Astrocyte (in vitro differentiated cells and primary cell): ENCODE data around the gene TPPP2. TPM values are rescaled to one million over a fixed set of nuclear protein-coding genes. Genes with fewer than 3 reads are reported as not detected.

Experiments used
- DNase-seq: peaks from one replicate; pipeline ENCODE4 v3.0.0-alpha.2; 2010; ENCODE audit warnings: low read depth
- FAIRE-seq: peaks from 2 replicates; lab custom pipeline; 2011; peaks lifted over from hg19 to GRCh38; lab: Jason Lieb, UNC
- H2AFZ ChIP-seq: 2 replicates; pipeline ENCODE4 v1.6.0; 2012; ENCODE audit warnings: low read depth, low read length, inconsistent platforms
- H3K27ac ChIP-seq: 2 replicates; pipeline ENCODE4 v1.5.1; 2011; ENCODE audit warnings: low read depth, low read length, inconsistent platforms
- H3K27me3 ChIP-seq: 2 replicates; pipeline ENCODE4 v1.6.0; 2011; ENCODE audit warnings: low read length, inconsistent platforms; ENCODE audit not compliant: insufficient read depth
- H3K36me3 ChIP-seq: 2 replicates; pipeline ENCODE4 v1.5.1; 2011; ENCODE audit warnings: low read length, inconsistent platforms; ENCODE audit not compliant: insufficient read depth
- H3K4me1 ChIP-seq: 2 replicates; pipeline ENCODE4 v1.5.1; 2011; ENCODE audit warnings: low read length, inconsistent platforms; ENCODE audit not compliant: insufficient read depth
- H3K4me2 ChIP-seq: 2 replicates; pipeline ENCODE4 v1.6.0; 2012; ENCODE audit warnings: low read length, inconsistent platforms
- H3K4me3 ChIP-seq: 2 replicates; pipeline ENCODE4 v1.5.1; 2011; ENCODE audit warnings: low read depth, mild to moderate bottlenecking, low read length, inconsistent platforms; ENCODE audit not compliant: insufficient read depth
- H3K79me2 ChIP-seq: 2 replicates; pipeline ENCODE4 v1.6.0; 2012; ENCODE audit warnings: mild to moderate bottlenecking, low read length, inconsistent platforms; ENCODE audit not compliant: insufficient read depth
- H3K9ac ChIP-seq: 2 replicates; pipeline ENCODE4 v1.6.0; 2012; ENCODE audit warnings: mild to moderate bottlenecking, low read length, inconsistent platforms
- H3K9me3 ChIP-seq: 2 replicates; pipeline ENCODE4 v1.5.1; 2012; ENCODE audit warnings: low read depth, mild to moderate bottlenecking, low read length, inconsistent platforms; ENCODE audit not compliant: insufficient read depth
- H4K20me1 ChIP-seq: 2 replicates; pipeline ENCODE4 v1.6.0; 2012; ENCODE audit warnings: low read length, inconsistent platforms; ENCODE audit not compliant: insufficient read depth
- H3K27ac Mint-ChIP-seq: one replicate; pipeline ENCODE4 v1.8.0; 2021; ENCODE audit warnings: mild to moderate bottlenecking, mixed read lengths; ENCODE audit not compliant: unreplicated experiment
- H3K27me3 Mint-ChIP-seq: one replicate; pipeline ENCODE4 v1.8.0; 2021; ENCODE audit warnings: low read depth, mixed read lengths; ENCODE audit not compliant: unreplicated experiment
- H3K36me3 Mint-ChIP-seq: one replicate; pipeline ENCODE4 v1.8.0; 2021; ENCODE audit warnings: low read depth, mixed read lengths; ENCODE audit not compliant: unreplicated experiment
- H3K4me1 Mint-ChIP-seq: one replicate; pipeline ENCODE4 v1.8.0; 2021; ENCODE audit warnings: low read depth, mixed read lengths; ENCODE audit not compliant: unreplicated experiment
- H3K4me3 Mint-ChIP-seq: one replicate; pipeline ENCODE4 v1.8.0; 2021; ENCODE audit warnings: mild to moderate bottlenecking, moderate library complexity, mixed read lengths; ENCODE audit not compliant: unreplicated experiment
- H3K9me3 Mint-ChIP-seq: one replicate; pipeline ENCODE4 v1.8.0; 2021; ENCODE audit warnings: mild to moderate bottlenecking, mixed read lengths; ENCODE audit not compliant: unreplicated experiment
- EZH2 ChIP-seq: IDR thresholded peaks from 2 replicates; pipeline ENCODE4 v1.6.1; 2012; ENCODE audit warnings: mild to moderate bottlenecking, low read length, inconsistent platforms; ENCODE audit not compliant: insufficient read depth
- total RNA-seq: library from RNA; stranded (reverse); gene quantifications from 2 replicates; pipeline ENCODE4 v1.2.1, GENCODE V29; 2021
- TF ChIP-seq, protein P1 (sequence below): IDR thresholded peaks from 2 replicates; pipeline ENCODE4 v1.5.1; 2011; ENCODE audit warnings: low read depth, mild to moderate bottlenecking, inconsistent platforms, low read length, moderate library complexity; ENCODE audit not compliant: insufficient read depth

TPPP2 gene
- total RNA-seq, 1 donor from 2014 or later = not detected

DNA sequence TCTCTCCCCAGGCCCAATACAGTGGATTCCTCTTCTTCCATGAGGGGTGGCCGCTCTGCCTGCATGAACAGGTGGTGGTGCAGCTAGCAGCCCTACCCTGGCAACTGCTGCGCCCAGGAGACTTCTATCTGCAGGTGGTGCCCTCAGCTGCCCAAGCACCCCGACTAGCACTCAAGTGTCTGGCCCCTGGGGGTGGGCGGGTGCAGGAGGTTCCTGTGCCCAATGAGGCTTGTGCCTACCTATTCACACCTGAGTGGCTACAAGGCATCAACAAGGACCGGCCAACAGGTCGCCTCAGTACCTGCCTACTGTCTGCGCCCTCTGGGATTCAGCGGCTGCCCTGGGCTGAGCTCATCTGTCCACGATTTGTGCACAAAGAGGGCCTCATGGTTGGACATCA, 43.9 kb downstream of the TPPP2 start:
- no peaks in the 10 kb centered on the region for H3K27me3 ChIP-seq
- H3K4me2 ChIP-seq = no peak overlapping the region
- no peak overlapping the region for H3K27ac ChIP-seq
- FAIRE-seq (no peak), DNase-seq (no peak)
- H2AFZ ChIP-seq = no peak overlapping the region
- Mint-ChIP-seq H3K4me1 (peaks cover 17% of the 10 kb centered on the region), H3K36me3 (peaks cover 21% of the 10 kb centered on the region), H3K27ac (no peak overlapping the region), H3K4me3 (no peak overlapping the region), H3K9me3 (no peaks in the 10 kb centered on the region), H3K27me3 (no peaks in the 10 kb centered on the region)
- H3K4me1 ChIP-seq = peaks cover 28% of the 10 kb centered on the region
- no peak for TF ChIP-seq EZH2
- TF ChIP-seq, protein P1, sequence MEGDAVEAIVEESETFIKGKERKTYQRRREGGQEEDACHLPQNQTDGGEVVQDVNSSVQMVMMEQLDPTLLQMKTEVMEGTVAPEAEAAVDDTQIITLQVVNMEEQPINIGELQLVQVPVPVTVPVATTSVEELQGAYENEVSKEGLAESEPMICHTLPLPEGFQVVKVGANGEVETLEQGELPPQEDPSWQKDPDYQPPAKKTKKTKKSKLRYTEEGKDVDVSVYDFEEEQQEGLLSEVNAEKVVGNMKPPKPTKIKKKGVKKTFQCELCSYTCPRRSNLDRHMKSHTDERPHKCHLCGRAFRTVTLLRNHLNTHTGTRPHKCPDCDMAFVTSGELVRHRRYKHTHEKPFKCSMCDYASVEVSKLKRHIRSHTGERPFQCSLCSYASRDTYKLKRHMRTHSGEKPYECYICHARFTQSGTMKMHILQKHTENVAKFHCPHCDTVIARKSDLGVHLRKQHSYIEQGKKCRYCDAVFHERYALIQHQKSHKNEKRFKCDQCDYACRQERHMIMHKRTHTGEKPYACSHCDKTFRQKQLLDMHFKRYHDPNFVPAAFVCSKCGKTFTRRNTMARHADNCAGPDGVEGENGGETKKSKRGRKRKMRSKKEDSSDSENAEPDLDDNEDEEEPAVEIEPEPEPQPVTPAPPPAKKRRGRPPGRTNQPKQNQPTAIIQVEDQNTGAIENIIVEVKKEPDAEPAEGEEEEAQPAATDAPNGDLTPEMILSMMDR = no peak
- H3K79me2 ChIP-seq = peaks cover 49% of the 10 kb centered on the region
- no peak overlapping the region for H3K4me3 ChIP-seq
- H3K36me3 ChIP-seq = peaks cover 46% of the 10 kb centered on the region
- H3K9ac ChIP-seq = no peak overlapping the region
- peaks cover 67% of the 10 kb centered on the region for H4K20me1 ChIP-seq
- no peaks in the 10 kb centered on the region for H3K9me3 ChIP-seq

DNA sequence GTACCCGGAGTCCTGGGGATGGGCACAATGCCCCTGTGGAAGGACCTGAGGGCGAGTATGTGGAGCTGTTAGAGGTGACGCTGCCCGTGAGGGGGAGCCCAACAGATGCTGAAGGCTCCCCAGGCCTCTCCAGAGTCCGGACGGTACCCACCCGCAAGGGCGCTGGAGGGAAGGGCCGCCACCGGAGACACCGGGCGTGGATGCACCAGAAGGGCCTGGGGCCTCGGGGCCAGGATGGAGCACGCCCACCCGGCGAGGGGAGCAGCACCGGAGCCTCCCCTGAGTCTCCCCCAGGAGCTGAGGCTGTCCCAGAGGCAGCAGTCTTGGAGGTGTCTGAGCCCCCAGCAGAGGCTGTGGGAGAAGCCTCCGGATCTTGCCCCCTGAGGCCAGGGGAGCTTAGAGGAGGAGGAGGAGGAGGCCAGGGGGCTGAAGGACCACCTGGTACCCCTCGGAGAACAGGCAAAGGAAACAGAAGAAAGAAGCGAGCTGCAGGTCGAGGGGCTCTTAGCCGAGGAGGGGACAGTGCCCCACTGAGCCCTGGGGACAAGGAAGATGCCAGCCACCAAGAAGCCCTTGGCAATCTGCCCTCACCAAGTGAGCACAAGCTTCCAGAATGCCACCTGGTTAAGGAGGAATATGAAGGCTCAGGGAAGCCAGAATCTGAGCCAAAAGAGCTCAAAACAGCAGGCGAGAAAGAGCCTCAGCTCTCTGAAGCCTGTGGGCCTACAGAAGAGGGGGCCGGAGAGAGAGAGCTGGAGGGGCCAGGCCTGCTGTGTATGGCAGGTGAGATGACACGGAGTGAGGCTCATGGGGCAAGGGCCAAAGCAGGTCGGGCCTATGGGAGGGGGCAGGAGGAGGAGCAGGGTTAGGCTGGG, 44.6 kb downstream of the TPPP2 start:
- Histone ChIP-seq H3K79me2 (peaks cover 49% of the 10 kb centered on the region), H2AFZ (no peak overlapping the region)
- TF ChIP-seq, protein P1 = no peak
- TF ChIP-seq EZH2 = no peak

More for the DNA sequence above, 44.6 kb downstream of the TPPP2 start:
- H3K9ac ChIP-seq = no peak overlapping the region
- H3K27me3 ChIP-seq = no peaks in the 10 kb centered on the region
- H3K4me3 ChIP-seq = no peak overlapping the region
- peaks cover 68% of the 10 kb centered on the region for H4K20me1 ChIP-seq
- no peak overlapping the region for H3K4me2 ChIP-seq
- FAIRE-seq (no peak), DNase-seq (no peak)
- H3K4me3 Mint-ChIP-seq = no peak overlapping the region
- H3K4me1 ChIP-seq = peaks cover 21% of the 10 kb centered on the region
- peaks cover 17% of the 10 kb centered on the region for H3K4me1 Mint-ChIP-seq
- no peaks in the 10 kb centered on the region for H3K27me3 Mint-ChIP-seq
- H3K36me3 Mint-ChIP-seq = peaks cover 22% of the 10 kb centered on the region
- no peaks in the 10 kb centered on the region for H3K9me3 ChIP-seq
- H3K27ac ChIP-seq = no peak overlapping the region
- H3K36me3 ChIP-seq = peaks cover 53% of the 10 kb centered on the region
- H3K27ac Mint-ChIP-seq = no peak overlapping the region
- H3K9me3 Mint-ChIP-seq = no peaks in the 10 kb centered on the region
